Mesendoderm (in vitro differentiated cells): ENCODE data around the gene OR4C3.
"Not testable (repeated sequence)": the region's sequence is repeated elsewhere in the genome, so short reads cannot be mapped to it uniquely, and the experiment has no call there.

Experiments used
- DNase-seq: peaks from one replicate; pipeline ENCODE4 v3.0.0; 2013
- H2AK5ac ChIP-seq: 2 replicates; pipeline ENCODE4 v1.6.1; 2013; ENCODE audit warnings: low read length, inconsistent platforms
- H2BK120ac ChIP-seq: 2 replicates; pipeline ENCODE4 v1.6.1; 2013; ENCODE audit warnings: low read depth, mild to moderate bottlenecking, low read length, moderate library complexity, mixed read lengths
- H2BK15ac ChIP-seq: replicated peaks from 2 replicates; pipeline ENCODE4 v1.6.1; 2013; ENCODE audit warnings: low read depth, mild to moderate bottlenecking, moderate library complexity
- H2BK5ac ChIP-seq: 2 replicates; pipeline ENCODE4 v1.6.1; 2013; ENCODE audit warnings: low read length, inconsistent platforms
- H3K18ac ChIP-seq: 2 replicates; pipeline ENCODE4 v1.6.1; 2013; ENCODE audit warnings: mild to moderate bottlenecking, low read length, mixed read lengths
- H3K23ac ChIP-seq: one replicate; pipeline ENCODE4 v1.6.1; 2013; ENCODE audit warnings: low read length
- H3K27ac ChIP-seq: 2 replicates; pipeline ENCODE4 v1.5.1; 2013; ENCODE audit warnings: low read depth, mild to moderate bottlenecking, inconsistent platforms, low read length, moderate library complexity
- H3K27me3 ChIP-seq: 2 replicates; pipeline ENCODE4 v1.6.1; 2013; ENCODE audit warnings: low read length, control low read depth, mild to moderate bottlenecking, inconsistent platforms; ENCODE audit not compliant: insufficient read depth, poor library complexity
- H3K36me3 ChIP-seq: 2 replicates; pipeline ENCODE4 v1.6.1; 2013; ENCODE audit warnings: low read length, inconsistent platforms; ENCODE audit not compliant: control insufficient read depth, insufficient read depth
- H3K4ac ChIP-seq: one replicate; pipeline ENCODE4 v1.6.1; 2013; ENCODE audit warnings: low read depth, mild to moderate bottlenecking, low read length, moderate library complexity
- H3K4me1 ChIP-seq: 2 replicates; pipeline ENCODE4 v1.6.1; 2013; ENCODE audit warnings: low read depth, low read length, inconsistent platforms; ENCODE audit not compliant: control insufficient read depth
- H3K4me2 ChIP-seq: 2 replicates; pipeline ENCODE4 v1.6.1; 2013; ENCODE audit warnings: low read length
- H3K4me3 ChIP-seq: 2 replicates; pipeline ENCODE4 v1.5.1; 2013; ENCODE audit warnings: mild to moderate bottlenecking, low read length
- H3K56ac ChIP-seq: one replicate; pipeline ENCODE4 v1.6.1; 2013; ENCODE audit warnings: low read length
- H3K79me1 ChIP-seq: 2 replicates; pipeline ENCODE4 v1.6.1; 2013; ENCODE audit warnings: low read length, inconsistent platforms
- H3K79me2 ChIP-seq: 2 replicates; pipeline ENCODE4 v1.6.1; 2013; ENCODE audit warnings: mild to moderate bottlenecking, low read length; ENCODE audit not compliant: control insufficient read depth, insufficient read depth
- H3K9ac ChIP-seq: 2 replicates; pipeline ENCODE4 v1.6.1; 2013; ENCODE audit warnings: low read length, inconsistent platforms
- H4K5ac ChIP-seq: one replicate; pipeline ENCODE4 v1.6.1; 2013; ENCODE audit warnings: low read length
- H4K8ac ChIP-seq: one replicate; pipeline ENCODE4 v1.6.1; 2013; ENCODE audit warnings: low read depth, mild to moderate bottlenecking, control low read depth, low read length, moderate library complexity
- WGBS: extraction: QIAGEN DNeasy Blood & Tissue Kit; methylation state at CpG from one replicate; pipeline ENCODE4 v1.1.7; 2013; ENCODE audit warnings: low lambda C conversion rate, missing lambda C conversion rate; ENCODE audit not compliant: insufficient coverage; ENCODE audit errors: extremely low coverage; 5-methylcytosine and 5-hydroxymethylcytosine counted together

OR4C3 gene

GRCh38 chr11:48342505-48342904, 17.8 kb downstream of the OR4C3 start:
- H2BK120ac ChIP-seq, H3K18ac ChIP-seq, H3K4me2 ChIP-seq, H3K4me3 ChIP-seq, H3K4me1 ChIP-seq, H3K79me2 ChIP-seq, H3K23ac ChIP-seq, H3K56ac ChIP-seq, H3K4ac ChIP-seq, H2BK5ac ChIP-seq, H2AK5ac ChIP-seq, H3K36me3 ChIP-seq, DNase-seq, H4K5ac ChIP-seq, H4K8ac ChIP-seq, H3K27me3 ChIP-seq, H3K9ac ChIP-seq, H2BK15ac ChIP-seq, H3K79me1 ChIP-seq, H3K27ac ChIP-seq: not testable (repeated sequence)
- WGBS, result no CpG with 5 or more reads among the region's 2 CpGs

- H4K5ac ChIP-seq, H3K56ac ChIP-seq, H3K4me1 ChIP-seq, H2AK5ac ChIP-seq, H3K4ac ChIP-seq, H4K8ac ChIP-seq, H3K18ac ChIP-seq, H3K4me3 ChIP-seq, DNase-seq, H3K4me2 ChIP-seq, H3K36me3 ChIP-seq, H3K27me3 ChIP-seq, H3K23ac ChIP-seq, H3K79me1 ChIP-seq, H2BK5ac ChIP-seq, H3K79me2 ChIP-seq, H2BK120ac ChIP-seq, H3K9ac ChIP-seq, H2BK15ac ChIP-seq, H3K27ac ChIP-seq: not testable (repeated sequence)
- WGBS, result no CpG with 5 or more reads among the region's 5 CpGs
Observed at GRCh38 chr11:48346286-48346685, 21.6 kb downstream of the OR4C3 start.

- DNase-seq, result no peak
- no peak overlapping the region for H3K9ac ChIP-seq
- no peak overlapping the region for H3K27ac ChIP-seq
- no peak overlapping the region for H4K5ac ChIP-seq
- no peaks in the 10 kb centered on the region for H3K27me3 ChIP-seq
- H2BK120ac ChIP-seq, result no peak overlapping the region
- no peak overlapping the region for H2AK5ac ChIP-seq
- WGBS, result no CpG with 5 or more reads among the region's 4 CpGs
- no peaks in the 10 kb centered on the region for H3K4me1 ChIP-seq
- H3K4ac ChIP-seq, result no peak overlapping the region
- H2BK5ac ChIP-seq, result no peak overlapping the region
- H3K4me2 ChIP-seq, result no peak overlapping the region
- H4K8ac ChIP-seq, result no peak overlapping the region
- no peak overlapping the region for H3K56ac ChIP-seq
- no peak overlapping the region for H2BK15ac ChIP-seq
- H3K36me3 ChIP-seq, result no peaks in the 10 kb centered on the region
- no peak overlapping the region for H3K23ac ChIP-seq
- H3K18ac ChIP-seq, result no peak overlapping the region
- H3K4me3 ChIP-seq, result no peak overlapping the region
- no peaks in the 10 kb centered on the region for H3K79me2 ChIP-seq
- no peaks in the 10 kb centered on the region for H3K79me1 ChIP-seq
Observed at GRCh38 chr11:48354013-48354412, 29.3 kb downstream of the OR4C3 start.

- Histone ChIP-seq H3K56ac (no peak overlapping the region), H3K27me3 (no peaks in the 10 kb centered on the region), H3K9ac (no peak overlapping the region), H3K79me1 (no peaks in the 10 kb centered on the region), H4K8ac (no peak overlapping the region), H3K23ac (no peak overlapping the region), H2AK5ac (no peak overlapping the region), H3K4me2 (no peak overlapping the region), H3K79me2 (no peaks in the 10 kb centered on the region), H2BK5ac (no peak overlapping the region), H3K18ac (no peak overlapping the region), H2BK120ac (no peak overlapping the region), H3K4me1 (no peaks in the 10 kb centered on the region), H4K5ac (no peak overlapping the region), H3K4me3 (no peak overlapping the region), H2BK15ac (no peak overlapping the region), H3K4ac (no peak overlapping the region), H3K36me3 (no peaks in the 10 kb centered on the region), H3K27ac (no peak overlapping the region)
- WGBS, result no CpG with 5 or more reads among the region's 1 CpG
- no peak for DNase-seq
Observed at GRCh38 chr11:48354677-48355076, 30.0 kb downstream of the OR4C3 start.

GRCh38 chr11:48361289-48361688, 36.6 kb downstream of the OR4C3 start:
- DNase-seq, H3K36me3 ChIP-seq, H3K79me1 ChIP-seq, H3K23ac ChIP-seq, H3K27me3 ChIP-seq, H3K27ac ChIP-seq, H3K18ac ChIP-seq, H3K9ac ChIP-seq, H3K4me1 ChIP-seq, H3K4ac ChIP-seq, H4K8ac ChIP-seq, H2BK5ac ChIP-seq, H3K4me3 ChIP-seq, H3K79me2 ChIP-seq, H2BK15ac ChIP-seq, H3K4me2 ChIP-seq, H3K56ac ChIP-seq, H4K5ac ChIP-seq, H2BK120ac ChIP-seq, H2AK5ac ChIP-seq: not testable (repeated sequence)
- WGBS, result no CpG with 5 or more reads among the region's 2 CpGs

GRCh38 chr11:48366365-48366764, 41.6 kb downstream of the OR4C3 start, which contains the start of gene OR4C5:
Gene OR4C5 (minus strand): TSS chr11:48366465. CDS start chr11:48366465, 0 bp downstream.
- Histone ChIP-seq H3K36me3 (no peaks in the 10 kb centered on the region), H2BK5ac (no peak within 1 kb of the TSS), H3K79me2 (no peaks in the 10 kb centered on the region), H2BK15ac (no peak within 1 kb of the TSS), H3K23ac (no peak within 1 kb of the TSS), H2AK5ac (no peak within 1 kb of the TSS), H3K27me3 (no peaks in the 10 kb centered on the region), H3K27ac (no peak within 1 kb of the TSS), H3K4me1 (no peaks in the 10 kb centered on the region), H2BK120ac (no peak within 1 kb of the TSS), H3K56ac (no peak within 1 kb of the TSS), H3K18ac (no peak within 1 kb of the TSS), H4K5ac (no peak within 1 kb of the TSS), H3K4me3 (no peak within 1 kb of the TSS), H3K4me2 (no peak within 1 kb of the TSS), H4K8ac (no peak within 1 kb of the TSS), H3K4ac (no peak within 1 kb of the TSS), H3K79me1 (no peaks in the 10 kb centered on the region), H3K9ac (no peak within 1 kb of the TSS)
- no peak for DNase-seq
- no CpG with 5 or more reads among the region's 2 CpGs for WGBS
